ENCODE results near the gene CEP170B.
"Not testable (repeated sequence)": the region's sequence is repeated elsewhere in the genome, so short reads cannot be mapped to it uniquely, and the experiment has no call there.

The CEP170B gene

GRCh38 chr14:104892531-104893434 is 27.7 kb downstream of the CEP170B start:
- DNase-seq = no peak

GRCh38 chr14:104893435-104894207 is 28.6 kb downstream of the CEP170B start:
- no peak for DNase-seq

GRCh38 chr14:104894331-104895206 is 29.5 kb downstream of the CEP170B start:
- DNase-seq = no peak

GRCh38 chr14:104895207-104895785 is 30.2 kb downstream of the CEP170B start:
- no peak for DNase-seq

- no peak for DNase-seq
These were observed 31.0 kb downstream of the CEP170B start for GRCh38 chr14:104895786-104896661.

GRCh38 chr14:104897330-104898194 is 32.5 kb downstream of the CEP170B start:
- DNase-seq = no peak

GRCh38 chr14:104898195-104898558 is 33.1 kb downstream of the CEP170B start:
- no peak for DNase-seq

GRCh38 chr14:104898870-104899510 is 33.9 kb downstream of the CEP170B start:
- no peak for DNase-seq

GRCh38 chr14:104899781-104900180 is 34.7 kb downstream of the CEP170B start:
- DNase-seq = no peak

- DNase-seq = no peak
These were observed 35.8 kb downstream of the CEP170B start for GRCh38 chr14:104900639-104901512.

GRCh38 chr14:104903990-104904389 is 38.9 kb downstream of the CEP170B start:
- DNase-seq = no peak

- DNase-seq = not testable (repeated sequence)
These were observed 39.8 kb downstream of the CEP170B start for GRCh38 chr14:104904650-104905578.

- not testable (repeated sequence) for DNase-seq
These were observed 40.5 kb downstream of the CEP170B start for GRCh38 chr14:104905579-104905933.

GRCh38 chr14:104908303-104908702 is 43.2 kb downstream of the CEP170B start:
- DNase-seq = no peak

- DNase-seq = no peak
These were observed 47.0 kb downstream of the CEP170B start for GRCh38 chr14:104912053-104912452.

GRCh38 chr14:104913435-104913834 is 48.4 kb downstream of the CEP170B start:
- DNase-seq = no peak

GRCh38 chr14:104917116-104917515 is 52.0 kb downstream of the CEP170B start:
- no peak for DNase-seq

- no peak for DNase-seq
These were observed 52.9 kb downstream of the CEP170B start for GRCh38 chr14:104917993-104918392.
